Esophagus muscularis mucosa (tissue), 4 donors: ENCODE data around the gene ACACA.

ENCODE experiments used
- CTCF ChIP-seq, 3 experiments: fragments of 200-600 bp in 2 of 3; fragments of 450-650 bp in 1 of 3; sonication (generic) in 2 of 3; IDR thresholded peaks; one replicate each; pipeline ENCODE4 v1.5.1; 2017 to 2019; ENCODE audit warnings: antibody characterized with exemption in 3 of 3, mild to moderate bottlenecking in 2 of 3, moderate library complexity in 1 of 3
- EP300 ChIP-seq: sonication (generic); formaldehyde crosslinking; IDR thresholded peaks from one replicate; pipeline ENCODE4 v1.6.1; 2017; ENCODE audit warnings: antibody characterized with exemption
- POLR2A ChIP-seq: fragments of 450-650 bp; IDR thresholded peaks from one replicate; pipeline ENCODE4 v1.6.1; 2017; ENCODE audit warnings: antibody characterized with exemption, moderate library complexity, mild to moderate bottlenecking, low read depth
- POLR2AphosphoS5 ChIP-seq, 2 donors: sonication (generic); formaldehyde crosslinking; IDR thresholded peaks; one replicate each; pipeline ENCODE4 v1.6.1; 2017; ENCODE audit warnings: antibody characterized with exemption in 2 of 2

DNA sequence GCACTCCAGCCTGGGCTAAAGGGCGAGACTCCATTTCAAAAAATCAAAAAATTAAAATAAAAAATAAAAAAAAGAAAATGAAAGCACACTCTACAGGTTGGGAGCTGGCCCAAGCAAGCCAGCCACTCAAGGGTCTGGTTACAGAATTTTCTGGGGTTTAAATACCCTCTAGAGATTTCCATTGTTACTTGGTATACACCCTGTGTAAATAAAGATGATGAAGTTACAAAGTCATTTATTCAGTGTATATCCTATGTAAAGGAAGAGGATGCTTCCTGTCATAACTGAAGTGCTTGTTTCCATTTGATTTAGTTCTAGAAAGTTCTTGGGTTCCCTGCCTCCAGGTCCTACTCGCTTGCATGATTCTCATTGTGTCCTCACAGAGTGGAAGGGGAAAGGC is 110.7 kb downstream of the ACACA start:
- no peak for TF ChIP-seq POLR2A
- TF ChIP-seq CTCF (IDR thresholded peaks at IDR 0.05) = no peak
- no peak for TF ChIP-seq EP300
- TF ChIP-seq POLR2AphosphoS5 (IDR thresholded peaks at IDR 0.05) = no peak
